Liver (tissue), 9 donors: ENCODE data around the gene RAB1A. TPM values are rescaled to one million over a fixed set of nuclear protein-coding genes. Genes with fewer than 3 reads are reported as not detected.
"Not testable (repeated sequence)": the region's sequence is repeated elsewhere in the genome, so short reads cannot be mapped to it uniquely, and the experiment has no call there.

Source experiments
- DNase-seq: peaks from one replicate; pipeline ENCODE4 v3.0.0-alpha.2; 2017; ENCODE audit warnings: low spot score
- H3K27ac ChIP-seq, 2 donors: one replicate each; pipeline ENCODE4 v1.7.0; 2013; ENCODE audit warnings: inconsistent platforms in 2 of 2, low read length in 2 of 2, control low read depth in 1 of 2, low read depth in 1 of 2, mild to moderate bottlenecking in 1 of 2
- H3K27me3 ChIP-seq, 4 donors: one replicate each; pipeline versions ENCODE4 v1.6.1 to v1.7.0; 2013; ENCODE audit warnings: low read length in 3 of 4, inconsistent platforms in 1 of 4, mild to moderate bottlenecking in 1 of 4, moderate library complexity in 1 of 4; ENCODE audit not compliant: control insufficient read depth in 4 of 4, insufficient read depth in 4 of 4
- H3K36me3 ChIP-seq, 4 donors: one replicate each; pipeline versions ENCODE4 v1.6.1 to v1.7.0; 2013; ENCODE audit warnings: low read length in 3 of 4, mild to moderate bottlenecking in 3 of 4, low read depth in 1 of 4, moderate library complexity in 1 of 4; ENCODE audit not compliant: control insufficient read depth in 4 of 4, insufficient read depth in 3 of 4
- H3K4me1 ChIP-seq, 4 donors: one replicate each; pipeline versions ENCODE4 v1.6.1 to v1.7.0; 2013; ENCODE audit warnings: low read length in 3 of 4, mild to moderate bottlenecking in 3 of 4, moderate library complexity in 1 of 4; ENCODE audit not compliant: control insufficient read depth in 4 of 4, insufficient read depth in 4 of 4
- H3K4me3 ChIP-seq, 3 donors: one replicate each; pipeline versions ENCODE4 v1.6.1 to v1.7.0; 2013; ENCODE audit warnings: low read length in 3 of 3, control low read depth in 1 of 3, low read depth in 1 of 3, mild to moderate bottlenecking in 1 of 3
- H3K9ac ChIP-seq, 2 donors: one replicate each; pipeline ENCODE4 v1.7.0; 2013; ENCODE audit warnings: low read length in 2 of 2, mild to moderate bottlenecking in 2 of 2, moderate library complexity in 2 of 2, control low read depth in 1 of 2, low read depth in 1 of 2
- H3K9me3 ChIP-seq, 4 donors: one replicate each; pipeline versions ENCODE4 v1.6.1 to v1.7.0; 2013; ENCODE audit warnings: low read length in 3 of 4; ENCODE audit not compliant: control insufficient read depth in 4 of 4
- CTCF ChIP-seq: fragments of 150-350 bp; IDR thresholded peaks from 2 replicates; pipeline ENCODE4 v1.5.1; 2017; ENCODE audit warnings: improper control_type of control experiment, low read depth, low read length; ENCODE audit not compliant: missing input control
- FOXA1 ChIP-seq: IDR thresholded peaks from 2 replicates; pipeline ENCODE4 v1.6.1; 2016; ENCODE audit warnings: antibody characterized with exemption
- FOXA2 ChIP-seq: IDR thresholded peaks from 2 replicates; pipeline ENCODE4 v1.6.1; 2016; ENCODE audit warnings: antibody characterized with exemption
- GABPA ChIP-seq, 2 donors: IDR thresholded peaks in 1 of 2; conservative IDR thresholded peaks in 1 of 2; 2 replicates each; pipeline ENCODE4 v1.6.1; 2016; ENCODE audit warnings: antibody characterized with exemption in 2 of 2, mild to moderate bottlenecking in 1 of 2, moderate library complexity in 1 of 2
- HNF4A ChIP-seq, 2 donors: conservative IDR thresholded peaks; 2 replicates each; pipeline ENCODE4 v1.6.1; 2016; ENCODE audit warnings: antibody characterized with exemption in 2 of 2, mild to moderate bottlenecking in 2 of 2
- HNF4G ChIP-seq: IDR thresholded peaks from 2 replicates; pipeline ENCODE4 v1.6.1; 2016; ENCODE audit warnings: antibody characterized with exemption
- JUND ChIP-seq, 2 donors: IDR thresholded peaks; 2 replicates each; pipeline ENCODE4 v1.6.1; 2016; ENCODE audit warnings: antibody characterized with exemption in 2 of 2
- MAX ChIP-seq: IDR thresholded peaks from 2 replicates; pipeline ENCODE4 v1.6.1; 2016; ENCODE audit warnings: antibody characterized with exemption
- RAD21 ChIP-seq, 2 donors: IDR thresholded peaks; 2 replicates each; pipeline ENCODE4 v1.6.1; 2016; ENCODE audit warnings: antibody characterized with exemption in 2 of 2, mild to moderate bottlenecking in 2 of 2
- REST ChIP-seq: IDR thresholded peaks from 2 replicates; pipeline ENCODE4 v1.6.1; 2016; ENCODE audit warnings: antibody characterized with exemption, mild to moderate bottlenecking
- RXRA ChIP-seq, 2 donors: IDR thresholded peaks; 2 replicates each; pipeline ENCODE4 v1.6.1; 2017 to 2018; ENCODE audit warnings: antibody characterized with exemption in 2 of 2, mild to moderate bottlenecking in 1 of 2
- SP1 ChIP-seq: IDR thresholded peaks from 2 replicates; pipeline ENCODE4 v1.6.1; 2018; ENCODE audit warnings: antibody characterized with exemption, mild to moderate bottlenecking
- TAF1 ChIP-seq: conservative IDR thresholded peaks from 2 replicates; pipeline ENCODE4 v1.6.1; 2016; ENCODE audit warnings: antibody characterized with exemption, mild to moderate bottlenecking
- YY1 ChIP-seq: IDR thresholded peaks from 2 replicates; pipeline ENCODE4 v1.6.1; 2016; ENCODE audit warnings: antibody characterized with exemption, mild to moderate bottlenecking
- ZBTB33 ChIP-seq: IDR thresholded peaks from 2 replicates; pipeline ENCODE4 v1.6.1; 2016; ENCODE audit warnings: antibody characterized with exemption
- WGBS: extraction: QIAGEN DNeasy Blood & Tissue Kit; methylation state at CpG from one replicate; pipeline ENCODE4 v1.1.7; 2013; 5-methylcytosine and 5-hydroxymethylcytosine counted together
- polyA plus RNA-seq, 2 donors: library from polyadenylated mRNA; stranded (reverse) in 1 of 2; unstranded in 1 of 2; fragments of 200-250 nt in 1 of 2; fragments of >200 nt in 1 of 2; fragmentation: Nextera tagmentation in 1 of 2; extraction: Ambion mirVana in 1 of 2; gene quantifications; one replicate each; pipeline versions ENCODE4 v1.2.1 to v1.2.3, GENCODE V29; 2013 to 2015
- total RNA-seq, 2 donors: library from RNA; depleted of rRNA; stranded (reverse); fragments of >200 nt; gene quantifications; one replicate each; pipeline ENCODE4 v1.2.3, GENCODE V29; 2014
- donor health status: healthy.
- donor health status: healthy.
- donor health status: healthy.
- donor health status: healthy.
- donor health status: healthy.

The RAB1A gene
- total and polyA plus RNA-seq, 4 donors, result 52.8 to 89.7 (median 77.8) TPM

- no peak overlapping the region for H3K4me3 ChIP-seq
- H3K9me3 ChIP-seq, result no peaks in the 10 kb centered on the region
- TF ChIP-seq TAF1, result no peak
- TF ChIP-seq FOXA1, result no peak
- TF ChIP-seq JUND (IDR thresholded peaks at IDR 0.05), result no peak
- TF ChIP-seq HNF4A (conservative IDR thresholded peaks at IDR 0.05), result no peak
- no peak for TF ChIP-seq SP1
- TF ChIP-seq HNF4G, result no peak
- no peak for TF ChIP-seq RAD21 (IDR thresholded peaks at IDR 0.05)
- TF ChIP-seq RXRA (IDR thresholded peaks at IDR 0.05), result no peak
- no peak for TF ChIP-seq CTCF
- no peaks in the 10 kb centered on the region for H3K36me3 ChIP-seq
- peaks cover 0 to 1% (median under 1%) of the 10 kb centered on the region in 4 donors for H3K4me1 ChIP-seq
- DNase-seq, result no peak
- no peak overlapping the region for H3K9ac ChIP-seq
- no peak overlapping the region for H3K27ac ChIP-seq
- no peaks in the 10 kb centered on the region for H3K27me3 ChIP-seq
- WGBS, result 90% methylated on average over 23 of the region's 23 CpGs
These were observed 46.1 kb upstream of the RAB1A start for GRCh38 chr2:65175894-65176530.

- peaks cover 0 to 11% (median 9%) of the 10 kb centered on the region in 4 donors for H3K4me1 ChIP-seq
- not testable (repeated sequence) for H3K4me3 ChIP-seq, H3K27ac ChIP-seq, H3K9ac ChIP-seq, H3K36me3 ChIP-seq, H3K27me3 ChIP-seq, DNase-seq, H3K9me3 ChIP-seq
- 99% methylated on average over 3 of the region's 3 CpGs for WGBS
These were observed 44.1 kb upstream of the RAB1A start for GRCh38 chr2:65174031-65174430.

- Histone ChIP-seq H3K27ac (no peak overlapping the region), H3K9ac (no peak overlapping the region), H3K4me3 (no peak overlapping the region), H3K27me3 (no peaks in the 10 kb centered on the region), H3K36me3 (no peaks in the 10 kb centered on the region), H3K4me1 (peaks cover 0 to 13% (median 9%) of the 10 kb centered on the region in 4 donors), H3K9me3 (no peaks in the 10 kb centered on the region)
- WGBS, result 92% methylated on average over 12 of the region's 12 CpGs
- no peak for DNase-seq
- TF ChIP-seq CTCF, result no peak
- TF ChIP-seq HNF4A (conservative IDR thresholded peaks at IDR 0.05), result no peak
- no peak for TF ChIP-seq RAD21 (IDR thresholded peaks at IDR 0.05)
- no peak for TF ChIP-seq MAX
- TF ChIP-seq FOXA2, result no peak
- TF ChIP-seq TAF1, result no peak
- TF ChIP-seq SP1, result no peak
- TF ChIP-seq JUND (IDR thresholded peaks at IDR 0.05), result no peak
- TF ChIP-seq REST, result no peak
- TF ChIP-seq ZBTB33, result no peak
- no peak for TF ChIP-seq FOXA1
- no peak for TF ChIP-seq GABPA (IDR thresholded peaks at IDR 0.05 in 1 of 2, conservative IDR thresholded peaks at IDR 0.05 in 1 of 2)
- TF ChIP-seq YY1, result no peak
- TF ChIP-seq HNF4G, result no peak
These were observed 43.3 kb upstream of the RAB1A start for GRCh38 chr2:65172994-65173790.
